A549 (cell line): Measurements from ENCODE around the gene ZNF445.

ENCODE experiments used
- CBX2 ChIP-seq: fragments of 200-600 bp; sonication (generic); IDR thresholded peaks from 2 replicates; pipeline ENCODE4 v1.6.1; 2016; ENCODE audit warnings: low read depth, mild to moderate bottlenecking, borderline replicate concordance
- CBX8 ChIP-seq: fragments of 200-600 bp; sonication (generic); IDR thresholded peaks from 2 replicates; pipeline ENCODE4 v1.6.1; 2016
- CHD2 ChIP-seq: fragments of 150-350 bp; IDR thresholded peaks from 2 replicates; pipeline ENCODE4 v1.6.1; 2014; ENCODE audit warnings: low read length; ENCODE audit not compliant: partially characterized antibody
- ESRRA ChIP-seq: fragments of 150-350 bp; IDR thresholded peaks from 2 replicates; pipeline ENCODE4 v1.6.1; 2014; ENCODE audit warnings: mild to moderate bottlenecking, low read length, borderline replicate concordance
- HDAC2 ChIP-seq: fragments of 200-600 bp; sonication (generic); IDR thresholded peaks from 2 replicates; pipeline ENCODE4 v1.6.1; 2016
- HOXA7 ChIP-seq: fragments of 250-450 bp; sonication (Bioruptor Pico); IDR thresholded peaks from 2 replicates; pipeline ENCODE4 v1.5.0; 2020; ENCODE audit warnings: mild to moderate bottlenecking, moderate library complexity
- RNF2 ChIP-seq: fragments of 200-600 bp; sonication (generic); IDR thresholded peaks from 2 replicates; pipeline ENCODE4 v1.6.1; 2016; ENCODE audit warnings: low read depth, mild to moderate bottlenecking, antibody characterized with exemption, moderate library complexity, borderline replicate concordance
- SMC3 ChIP-seq: fragments of >200 bp; sonication (Bioruptor Twin); formaldehyde crosslinking; IDR thresholded peaks from 3 replicates; pipeline ENCODE4 v1.6.1; 2018; ENCODE audit warnings: inconsistent platforms
- TF ChIP-seq, protein P1 (sequence below): fragments of 250-450 bp; sonication (Bioruptor Pico); IDR thresholded peaks from 2 replicates; pipeline ENCODE4 v1.5.0; 2021; ENCODE audit warnings: mild to moderate bottlenecking, moderate library complexity, borderline replicate concordance
- TF ChIP-seq, protein P2 (sequence below): fragments of >200 bp; sonication (Bioruptor Twin); formaldehyde crosslinking; IDR thresholded peaks from 3 replicates; pipeline ENCODE4 v1.5.1; 2016
- TF ChIP-seq, protein P3 (sequence below): fragments of 150-350 bp; IDR thresholded peaks from 2 replicates; pipeline ENCODE4 v1.6.1; 2014; ENCODE audit warnings: low read depth, mild to moderate bottlenecking, low read length

DNA sequence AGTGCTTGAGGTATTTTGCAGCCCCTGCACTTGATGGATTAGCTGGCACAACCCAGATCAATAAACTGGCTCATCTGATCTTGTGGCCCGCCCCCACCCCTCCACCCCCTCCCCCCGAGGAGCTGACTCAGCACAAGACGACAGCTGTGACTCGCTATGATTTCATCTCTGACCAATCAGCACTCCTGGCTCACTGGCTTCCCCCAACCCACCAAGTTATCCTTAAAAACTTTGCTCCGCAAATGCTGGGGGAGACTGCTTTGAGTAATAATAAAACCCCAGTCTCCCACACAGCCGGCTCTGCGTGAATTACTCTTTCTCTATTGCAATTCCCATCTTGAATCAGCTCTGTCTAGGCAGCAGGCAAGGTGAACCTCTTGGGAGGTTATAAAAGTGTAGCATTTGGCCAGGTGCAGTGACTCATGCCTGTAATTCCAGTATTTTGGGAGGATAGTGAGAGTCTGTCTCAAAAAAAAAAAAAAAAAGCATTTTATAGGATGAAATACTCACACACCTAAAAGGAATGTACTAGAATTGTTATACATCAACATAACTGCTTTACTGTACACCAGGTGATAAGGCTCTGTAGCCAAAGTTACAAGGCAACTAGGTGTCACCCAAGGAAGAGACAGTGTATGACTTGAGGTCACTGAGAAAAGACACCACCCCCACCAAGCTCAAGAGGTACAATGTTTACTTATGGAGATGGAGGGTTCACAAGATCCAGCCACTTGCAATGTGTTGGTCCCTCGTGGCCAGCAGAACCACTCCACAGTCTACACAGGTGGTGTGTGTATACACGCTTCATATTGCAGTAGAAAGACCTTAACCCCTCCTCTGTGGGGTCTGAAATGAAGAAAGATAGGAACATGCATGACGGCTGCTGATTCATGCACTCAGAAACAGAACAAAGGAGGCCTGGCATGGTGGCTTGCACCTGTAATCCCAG, 8.6 kb downstream of the ZNF445 start:
- TF ChIP-seq, protein P1, sequence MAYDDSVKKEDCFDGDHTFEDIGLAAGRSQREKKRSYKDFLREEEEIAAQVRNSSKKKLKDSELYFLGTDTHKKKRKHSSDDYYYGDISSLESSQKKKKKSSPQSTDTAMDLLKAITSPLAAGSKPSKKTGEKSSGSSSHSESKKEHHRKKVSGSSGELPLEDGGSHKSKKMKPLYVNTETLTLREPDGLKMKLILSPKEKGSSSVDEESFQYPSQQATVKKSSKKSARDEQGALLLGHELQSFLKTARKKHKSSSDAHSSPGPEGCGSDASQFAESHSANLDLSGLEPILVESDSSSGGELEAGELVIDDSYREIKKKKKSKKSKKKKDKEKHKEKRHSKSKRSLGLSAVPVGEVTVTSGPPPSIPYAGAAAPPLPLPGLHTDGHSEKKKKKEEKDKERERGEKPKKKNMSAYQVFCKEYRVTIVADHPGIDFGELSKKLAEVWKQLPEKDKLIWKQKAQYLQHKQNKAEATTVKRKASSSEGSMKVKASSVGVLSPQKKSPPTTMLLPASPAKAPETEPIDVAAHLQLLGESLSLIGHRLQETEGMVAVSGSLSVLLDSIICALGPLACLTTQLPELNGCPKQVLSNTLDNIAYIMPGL (CRISPR knock-in tag): no peak
- TF ChIP-seq, protein P2, sequence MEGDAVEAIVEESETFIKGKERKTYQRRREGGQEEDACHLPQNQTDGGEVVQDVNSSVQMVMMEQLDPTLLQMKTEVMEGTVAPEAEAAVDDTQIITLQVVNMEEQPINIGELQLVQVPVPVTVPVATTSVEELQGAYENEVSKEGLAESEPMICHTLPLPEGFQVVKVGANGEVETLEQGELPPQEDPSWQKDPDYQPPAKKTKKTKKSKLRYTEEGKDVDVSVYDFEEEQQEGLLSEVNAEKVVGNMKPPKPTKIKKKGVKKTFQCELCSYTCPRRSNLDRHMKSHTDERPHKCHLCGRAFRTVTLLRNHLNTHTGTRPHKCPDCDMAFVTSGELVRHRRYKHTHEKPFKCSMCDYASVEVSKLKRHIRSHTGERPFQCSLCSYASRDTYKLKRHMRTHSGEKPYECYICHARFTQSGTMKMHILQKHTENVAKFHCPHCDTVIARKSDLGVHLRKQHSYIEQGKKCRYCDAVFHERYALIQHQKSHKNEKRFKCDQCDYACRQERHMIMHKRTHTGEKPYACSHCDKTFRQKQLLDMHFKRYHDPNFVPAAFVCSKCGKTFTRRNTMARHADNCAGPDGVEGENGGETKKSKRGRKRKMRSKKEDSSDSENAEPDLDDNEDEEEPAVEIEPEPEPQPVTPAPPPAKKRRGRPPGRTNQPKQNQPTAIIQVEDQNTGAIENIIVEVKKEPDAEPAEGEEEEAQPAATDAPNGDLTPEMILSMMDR: no peak
- TF ChIP-seq CBX8 (no peak), HDAC2 (no peak), CBX2 (no peak), HOXA7 (CRISPR knock-in tag) (no peak), RNF2 (no peak), ESRRA (no peak), CHD2 (no peak), SMC3 (no peak)
- TF ChIP-seq, protein P3, sequence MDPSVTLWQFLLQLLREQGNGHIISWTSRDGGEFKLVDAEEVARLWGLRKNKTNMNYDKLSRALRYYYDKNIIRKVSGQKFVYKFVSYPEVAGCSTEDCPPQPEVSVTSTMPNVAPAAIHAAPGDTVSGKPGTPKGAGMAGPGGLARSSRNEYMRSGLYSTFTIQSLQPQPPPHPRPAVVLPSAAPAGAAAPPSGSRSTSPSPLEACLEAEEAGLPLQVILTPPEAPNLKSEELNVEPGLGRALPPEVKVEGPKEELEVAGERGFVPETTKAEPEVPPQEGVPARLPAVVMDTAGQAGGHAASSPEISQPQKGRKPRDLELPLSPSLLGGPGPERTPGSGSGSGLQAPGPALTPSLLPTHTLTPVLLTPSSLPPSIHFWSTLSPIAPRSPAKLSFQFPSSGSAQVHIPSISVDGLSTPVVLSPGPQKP: no peak
